SK-N-SH treated with all-trans-retinoic acid at 6 μM for 48 hours (cell line): ENCODE results near the gene KLC1.

ENCODE experiments used
- ATAC-seq: fragments of 200-7000 bp; cut with Tn5 transposase; 3 replicates; pipeline ENCODE4 v1.9.1; 2020; ENCODE audit warnings: mild to moderate bottlenecking, moderate library complexity
- ARNTL ChIP-seq: fragments of 450-650 bp; formaldehyde crosslinking; IDR thresholded peaks from 2 replicates; pipeline ENCODE4 v1.5.0; 2020; ENCODE audit warnings: low read depth, mild to moderate bottlenecking, moderate library complexity, borderline replicate concordance
- BACH2 ChIP-seq: fragments of 250-450 bp; sonication (Bioruptor Pico); IDR thresholded peaks from 2 replicates; pipeline ENCODE4 v1.9.0; 2021; ENCODE audit warnings: mild to moderate bottlenecking, borderline replicate concordance
- CSDC2 ChIP-seq: fragments of 250-450 bp; sonication (Bioruptor Pico); IDR thresholded peaks from 2 replicates; pipeline ENCODE4 v1.5.0; 2020; ENCODE audit warnings: mild to moderate bottlenecking, moderate library complexity
- ESRRG ChIP-seq: fragments of 250-450 bp; sonication (Bioruptor Pico); IDR thresholded peaks from 2 replicates; pipeline ENCODE4 v1.6.1; 2021; ENCODE audit warnings: mild to moderate bottlenecking
- GLIS3 ChIP-seq: fragments of 250-450 bp; sonication (Bioruptor Pico); IDR thresholded peaks from 2 replicates; pipeline ENCODE4 v1.5.0; 2020; ENCODE audit warnings: mild to moderate bottlenecking, moderate library complexity
- ISL1 ChIP-seq: fragments of 250-450 bp; sonication (Bioruptor Pico); IDR thresholded peaks from 2 replicates; pipeline ENCODE4 v2.1.2; 2022; ENCODE audit warnings: mild to moderate bottlenecking, moderate library complexity
- PPARA ChIP-seq: fragments of 250-450 bp; sonication (Bioruptor Pico); IDR thresholded peaks from 2 replicates; pipeline ENCODE4 v1.5.0; 2020; ENCODE audit warnings: mild to moderate bottlenecking, borderline replicate concordance
- SNAI2 ChIP-seq: fragments of 250-450 bp; sonication (Bioruptor Pico); IDR thresholded peaks from 2 replicates; pipeline ENCODE4 v1.5.0; 2020; ENCODE audit warnings: mild to moderate bottlenecking, moderate library complexity
- TCF4 ChIP-seq: fragments of 250-450 bp; sonication (Bioruptor Pico); IDR thresholded peaks from 2 replicates; pipeline ENCODE4 v1.8.0; 2021; ENCODE audit warnings: mild to moderate bottlenecking, moderate library complexity, borderline replicate concordance
- TOX ChIP-seq: fragments of 250-450 bp; sonication (Bioruptor Pico); IDR thresholded peaks from 2 replicates; pipeline ENCODE4 v1.8.0; 2021; ENCODE audit warnings: mild to moderate bottlenecking, moderate library complexity, borderline replicate concordance
- ZC3H10 ChIP-seq: fragments of 250-450 bp; sonication (Bioruptor Pico); IDR thresholded peaks from 2 replicates; pipeline ENCODE4 v1.5.1; 2021; ENCODE audit warnings: mild to moderate bottlenecking, moderate library complexity
- ZFP30 ChIP-seq: fragments of 450-650 bp; formaldehyde crosslinking; IDR thresholded peaks from 2 replicates; pipeline ENCODE4 v1.5.0; 2022; ENCODE audit warnings: mild to moderate bottlenecking, moderate library complexity
- ZNF565 ChIP-seq: fragments of 450-650 bp; formaldehyde crosslinking; conservative IDR thresholded peaks from 2 replicates; pipeline ENCODE4 v1.5.0; 2020; ENCODE audit warnings: low read depth, mild to moderate bottlenecking, moderate library complexity
- ZNF70 ChIP-seq: fragments of 450-650 bp; formaldehyde crosslinking; IDR thresholded peaks from 2 replicates; pipeline ENCODE4 v1.5.0; 2020; ENCODE audit warnings: mild to moderate bottlenecking, moderate library complexity
- ZNF8 ChIP-seq: fragments of 450-650 bp; formaldehyde crosslinking; IDR thresholded peaks from 2 replicates; pipeline ENCODE4 v1.5.0; 2020; ENCODE audit warnings: mild to moderate bottlenecking, moderate library complexity
- TF ChIP-seq, protein P1 (sequence below): fragments of 250-450 bp; sonication (Bioruptor Pico); IDR thresholded peaks from 2 replicates; pipeline ENCODE4 v1.5.0; 2020; ENCODE audit warnings: mild to moderate bottlenecking, moderate library complexity
- TF ChIP-seq, protein P2 (sequence below): fragments of 250-450 bp; sonication (Bioruptor Pico); IDR thresholded peaks from 2 replicates; pipeline ENCODE4 v1.8.0; 2020; ENCODE audit warnings: mild to moderate bottlenecking, moderate library complexity, borderline replicate concordance
- TF ChIP-seq, protein P3 (sequence below): fragments of 250-450 bp; sonication (Bioruptor Pico); IDR thresholded peaks from 2 replicates; pipeline ENCODE4 v1.5.1; 2020; ENCODE audit warnings: low read depth, mild to moderate bottlenecking, moderate library complexity
- TF ChIP-seq, protein P4 (sequence below): fragments of 250-450 bp; sonication (Bioruptor Pico); IDR thresholded peaks from 2 replicates; pipeline ENCODE4 v1.8.0; 2021; ENCODE audit warnings: low read depth, mild to moderate bottlenecking, moderate library complexity, borderline replicate concordance

The KLC1 gene

DNA sequence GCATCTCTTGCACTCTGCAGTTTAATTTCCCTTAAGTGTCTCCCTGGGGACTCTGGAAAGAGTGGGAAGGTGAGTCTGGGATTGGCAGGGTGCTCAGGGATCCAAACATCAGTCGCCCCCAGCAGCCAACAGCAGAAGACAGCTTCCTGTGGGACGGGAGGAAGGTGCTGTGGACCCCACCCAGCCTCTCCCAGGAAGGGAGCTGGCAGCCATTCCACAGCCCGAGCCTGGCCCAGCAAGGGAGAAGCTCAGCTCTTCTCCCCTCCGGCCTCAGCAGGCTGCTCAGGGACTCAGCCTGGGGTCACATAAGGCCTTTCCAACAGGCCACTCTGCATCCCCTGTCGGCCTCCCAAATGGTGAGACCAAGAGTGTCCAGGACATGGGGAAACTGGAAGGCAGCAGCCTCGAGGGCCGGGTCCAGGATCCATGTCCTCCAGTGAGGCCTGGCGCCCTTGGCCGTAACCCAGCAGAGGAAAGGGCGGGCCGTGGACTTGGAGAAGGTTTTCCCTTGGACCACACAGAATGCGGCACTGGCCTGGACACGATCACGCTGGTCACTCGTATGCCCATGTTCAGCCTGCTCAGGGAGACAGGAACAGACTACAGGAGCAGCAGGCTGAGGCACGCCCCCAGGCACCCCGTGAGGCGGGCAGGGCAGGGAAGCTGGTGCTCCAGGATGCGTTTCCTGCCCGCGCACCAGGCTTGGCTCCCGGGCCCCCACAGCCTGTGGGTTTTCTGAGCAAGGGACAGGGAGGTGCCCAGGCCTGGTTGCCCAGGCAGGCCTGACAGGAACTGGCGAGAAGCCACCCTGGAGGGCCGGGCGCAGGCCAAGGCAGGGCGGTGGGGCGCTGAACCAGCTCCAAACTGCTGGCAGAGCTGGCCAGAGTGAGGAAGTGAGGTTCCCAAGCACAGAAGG lies 82.8 kb downstream of the KLC1 start:
- no peak for ATAC-seq

DNA sequence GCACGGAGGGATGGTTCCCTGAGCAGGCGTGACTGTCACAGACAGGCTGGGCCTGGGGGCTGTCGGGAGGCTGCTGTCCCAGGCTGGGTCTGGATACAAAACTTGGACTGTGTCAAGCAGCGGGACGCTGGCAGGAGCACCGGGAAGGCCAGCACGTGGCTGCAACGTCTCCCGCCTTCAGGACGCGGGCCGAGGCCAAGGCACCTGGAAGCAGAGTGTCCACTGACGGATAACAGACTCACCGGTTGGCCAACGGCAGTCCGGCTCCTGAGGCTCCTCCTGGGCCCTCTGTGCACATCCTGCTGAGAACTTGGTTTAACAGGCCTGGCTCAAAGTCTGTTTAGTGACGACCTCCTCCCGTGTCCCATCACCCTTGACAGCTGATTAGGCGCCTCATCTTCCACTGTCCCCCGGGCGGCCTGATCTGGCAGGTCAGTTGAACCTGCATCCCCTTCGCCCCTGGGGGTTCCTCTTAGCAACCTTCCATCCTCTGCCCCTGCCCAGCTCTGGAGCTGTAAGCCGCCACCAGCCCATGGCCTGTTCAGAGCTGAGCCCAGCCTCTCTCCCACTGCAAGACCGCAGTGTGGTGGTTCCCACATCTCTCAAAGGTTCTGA lies 83.7 kb downstream of the KLC1 start:
- TF ChIP-seq ZNF8 (no peak), ZFP30 (CRISPR knock-in tag) (no peak), ZNF70 (no peak), BACH2 (CRISPR knock-in tag) (no peak), CSDC2 (no peak)
- TF ChIP-seq, all 23 proteins: peak for 0
- ATAC-seq, result no peak

More for the DNA sequence above, 82.8 kb downstream of the KLC1 start:
- no peak for TF ChIP-seq ZC3H10 (CRISPR knock-in tag)
- no peak for TF ChIP-seq ESRRG (CRISPR knock-in tag)
- TF ChIP-seq SNAI2 (CRISPR knock-in tag), result no peak

DNA sequence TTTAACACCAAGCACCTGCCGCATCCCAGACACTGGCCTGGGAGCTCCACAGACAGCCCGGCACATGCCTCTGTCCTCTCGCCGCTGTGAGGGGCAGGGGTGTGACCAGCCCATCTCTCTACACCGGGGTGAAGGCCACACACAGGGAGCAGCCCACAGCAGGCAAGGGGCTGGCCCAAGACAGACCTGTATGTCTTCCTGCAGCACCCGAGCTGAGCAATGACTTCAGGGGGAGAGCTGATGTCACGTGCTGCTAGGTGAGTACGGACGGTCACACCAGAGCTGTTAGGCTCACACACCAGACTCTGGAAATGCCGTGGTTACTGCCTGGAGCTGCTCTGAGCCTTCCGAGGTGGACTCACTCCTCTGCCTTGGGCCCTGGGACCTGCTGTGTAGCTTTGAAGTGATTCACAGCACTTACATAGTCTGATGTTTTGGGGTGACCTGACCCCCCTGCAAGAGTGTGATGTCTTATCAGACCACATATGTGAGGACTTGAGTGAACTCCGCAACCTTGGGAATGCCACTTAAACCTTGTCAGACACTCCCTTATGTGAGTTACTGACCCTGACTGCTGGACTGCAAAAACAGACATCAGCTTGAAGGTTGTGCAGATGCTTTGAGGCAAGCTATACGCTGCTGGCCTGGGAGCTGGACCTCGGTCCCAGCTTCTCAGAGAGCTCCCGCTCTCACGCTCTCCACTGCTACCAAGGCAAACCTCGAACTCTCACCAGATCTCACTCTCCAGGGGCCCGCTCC lies 84.5 kb downstream of the KLC1 start:
- ATAC-seq, result no peak
- TF ChIP-seq SNAI2 (CRISPR knock-in tag) (no peak), ESRRG (CRISPR knock-in tag) (no peak), PPARA (CRISPR knock-in tag) (no peak), ZNF8 (no peak), CSDC2 (no peak), TOX (no peak), TCF4 (no peak), GLIS3 (no peak), ISL1 (no peak), ZNF565 (CRISPR knock-in tag) (no peak), ZFP30 (CRISPR knock-in tag) (no peak), ARNTL (CRISPR knock-in tag) (no peak)
- TF ChIP-seq, protein P1, sequence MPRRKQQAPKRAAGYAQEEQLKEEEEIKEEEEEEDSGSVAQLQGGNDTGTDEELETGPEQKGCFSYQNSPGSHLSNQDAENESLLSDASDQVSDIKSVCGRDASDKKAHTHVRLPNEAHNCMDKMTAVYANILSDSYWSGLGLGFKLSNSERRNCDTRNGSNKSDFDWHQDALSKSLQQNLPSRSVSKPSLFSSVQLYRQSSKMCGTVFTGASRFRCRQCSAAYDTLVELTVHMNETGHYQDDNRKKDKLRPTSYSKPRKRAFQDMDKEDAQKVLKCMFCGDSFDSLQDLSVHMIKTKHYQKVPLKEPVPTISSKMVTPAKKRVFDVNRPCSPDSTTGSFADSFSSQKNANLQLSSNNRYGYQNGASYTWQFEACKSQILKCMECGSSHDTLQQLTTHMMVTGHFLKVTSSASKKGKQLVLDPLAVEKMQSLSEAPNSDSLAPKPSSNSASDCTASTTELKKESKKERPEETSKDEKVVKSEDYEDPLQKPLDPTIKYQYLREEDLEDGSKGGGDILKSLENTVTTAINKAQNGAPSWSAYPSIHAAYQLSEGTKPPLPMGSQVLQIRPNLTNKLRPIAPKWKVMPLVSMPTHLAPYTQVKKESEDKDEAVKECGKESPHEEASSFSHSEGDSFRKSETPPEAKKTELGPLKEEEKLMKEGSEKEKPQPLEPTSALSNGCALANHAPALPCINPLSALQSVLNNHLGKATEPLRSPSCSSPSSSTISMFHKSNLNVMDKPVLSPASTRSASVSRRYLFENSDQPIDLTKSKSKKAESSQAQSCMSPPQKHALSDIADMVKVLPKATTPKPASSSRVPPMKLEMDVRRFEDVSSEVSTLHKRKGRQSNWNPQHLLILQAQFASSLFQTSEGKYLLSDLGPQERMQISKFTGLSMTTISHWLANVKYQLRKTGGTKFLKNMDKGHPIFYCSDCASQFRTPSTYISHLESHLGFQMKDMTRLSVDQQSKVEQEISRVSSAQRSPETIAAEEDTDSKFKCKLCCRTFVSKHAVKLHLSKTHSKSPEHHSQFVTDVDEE, result no peak
- TF ChIP-seq, protein P2, sequence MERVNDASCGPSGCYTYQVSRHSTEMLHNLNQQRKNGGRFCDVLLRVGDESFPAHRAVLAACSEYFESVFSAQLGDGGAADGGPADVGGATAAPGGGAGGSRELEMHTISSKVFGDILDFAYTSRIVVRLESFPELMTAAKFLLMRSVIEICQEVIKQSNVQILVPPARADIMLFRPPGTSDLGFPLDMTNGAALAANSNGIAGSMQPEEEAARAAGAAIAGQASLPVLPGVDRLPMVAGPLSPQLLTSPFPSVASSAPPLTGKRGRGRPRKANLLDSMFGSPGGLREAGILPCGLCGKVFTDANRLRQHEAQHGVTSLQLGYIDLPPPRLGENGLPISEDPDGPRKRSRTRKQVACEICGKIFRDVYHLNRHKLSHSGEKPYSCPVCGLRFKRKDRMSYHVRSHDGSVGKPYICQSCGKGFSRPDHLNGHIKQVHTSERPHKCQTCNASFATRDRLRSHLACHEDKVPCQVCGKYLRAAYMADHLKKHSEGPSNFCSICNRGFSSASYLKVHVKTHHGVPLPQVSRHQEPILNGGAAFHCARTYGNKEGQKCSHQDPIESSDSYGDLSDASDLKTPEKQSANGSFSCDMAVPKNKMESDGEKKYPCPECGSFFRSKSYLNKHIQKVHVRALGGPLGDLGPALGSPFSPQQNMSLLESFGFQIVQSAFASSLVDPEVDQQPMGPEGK, result no peak
- TF ChIP-seq, protein P3, sequence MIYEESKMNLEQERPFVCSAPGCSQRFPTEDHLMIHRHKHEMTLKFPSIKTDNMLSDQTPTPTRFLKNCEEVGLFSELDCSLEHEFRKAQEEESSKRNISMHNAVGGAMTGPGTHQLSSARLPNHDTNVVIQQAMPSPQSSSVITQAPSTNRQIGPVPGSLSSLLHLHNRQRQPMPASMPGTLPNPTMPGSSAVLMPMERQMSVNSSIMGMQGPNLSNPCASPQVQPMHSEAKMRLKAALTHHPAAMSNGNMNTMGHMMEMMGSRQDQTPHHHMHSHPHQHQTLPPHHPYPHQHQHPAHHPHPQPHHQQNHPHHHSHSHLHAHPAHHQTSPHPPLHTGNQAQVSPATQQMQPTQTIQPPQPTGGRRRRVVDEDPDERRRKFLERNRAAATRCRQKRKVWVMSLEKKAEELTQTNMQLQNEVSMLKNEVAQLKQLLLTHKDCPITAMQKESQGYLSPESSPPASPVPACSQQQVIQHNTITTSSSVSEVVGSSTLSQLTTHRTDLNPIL, result no peak
- TF ChIP-seq, protein P4, sequence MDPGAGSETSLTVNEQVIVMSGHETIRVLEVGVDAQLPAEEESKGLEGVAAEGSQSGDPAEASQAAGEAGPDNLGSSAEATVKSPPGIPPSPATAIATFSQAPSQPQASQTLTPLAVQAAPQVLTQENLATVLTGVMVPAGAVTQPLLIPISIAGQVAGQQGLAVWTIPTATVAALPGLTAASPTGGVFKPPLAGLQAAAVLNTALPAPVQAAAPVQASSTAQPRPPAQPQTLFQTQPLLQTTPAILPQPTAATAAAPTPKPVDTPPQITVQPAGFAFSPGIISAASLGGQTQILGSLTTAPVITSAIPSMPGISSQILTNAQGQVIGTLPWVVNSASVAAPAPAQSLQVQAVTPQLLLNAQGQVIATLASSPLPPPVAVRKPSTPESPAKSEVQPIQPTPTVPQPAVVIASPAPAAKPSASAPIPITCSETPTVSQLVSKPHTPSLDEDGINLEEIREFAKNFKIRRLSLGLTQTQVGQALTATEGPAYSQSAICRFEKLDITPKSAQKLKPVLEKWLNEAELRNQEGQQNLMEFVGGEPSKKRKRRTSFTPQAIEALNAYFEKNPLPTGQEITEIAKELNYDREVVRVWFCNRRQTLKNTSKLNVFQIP, result no peak
- TF ChIP-seq, all 23 proteins: peak for 0
